GM19351 (cell line): ENCODE measurements around the gene SS18L1.

Experiments
- ATAC-seq: cut with Tn5 transposase; IDR thresholded peaks from one replicate; pipeline ENCODE4 v1.9.1; 2021; ENCODE audit warnings: mild to moderate bottlenecking, moderate library complexity; ENCODE audit not compliant: unreplicated experiment

The SS18L1 gene

GRCh38 chr20:62168890-62169435 is 25.4 kb downstream of the SS18L1 start:
- no peak for ATAC-seq

GRCh38 chr20:62170536-62170935 is 27.0 kb downstream of the SS18L1 start:
- ATAC-seq = no peak

- no peak for ATAC-seq
Measured at GRCh38 chr20:62171245-62171644, 27.7 kb downstream of the SS18L1 start.

GRCh38 chr20:62172666-62173065 is 29.1 kb downstream of the SS18L1 start:
- ATAC-seq = no peak

- ATAC-seq = no peak
Measured at GRCh38 chr20:62174021-62174804, 30.6 kb downstream of the SS18L1 start.

- ATAC-seq = no peak
Measured at GRCh38 chr20:62174870-62175624, 31.5 kb downstream of the SS18L1 start.

- no peak for ATAC-seq
Measured at GRCh38 chr20:62175711-62176110, 32.1 kb downstream of the SS18L1 start.

- ATAC-seq = no peak
Measured at GRCh38 chr20:62176866-62177265, 33.3 kb downstream of the SS18L1 start.

GRCh38 chr20:62177307-62177706 is 33.7 kb downstream of the SS18L1 start:
- no peak for ATAC-seq

GRCh38 chr20:62178316-62179161 is 35.0 kb downstream of the SS18L1 start:
- no peak for ATAC-seq

- ATAC-seq = no peak
Measured at GRCh38 chr20:62179162-62179504, 35.6 kb downstream of the SS18L1 start.

GRCh38 chr20:62181808-62182207 is 38.2 kb downstream of the SS18L1 start:
- no peak for ATAC-seq

- ATAC-seq = peak; percentile 92
Measured at GRCh38 chr20:62182469-62183425, 39.2 kb downstream of the SS18L1 start, which contains the start of gene MTG2. Gene MTG2, plus strand, starts transcription at chr20:62183028. Its CDS starts 10,393 bp downstream, at chr20:62193421.

GRCh38 chr20:62183426-62184142 is 40.0 kb downstream of the SS18L1 start:
- ATAC-seq = no peak

GRCh38 chr20:62186096-62186426 is 42.5 kb downstream of the SS18L1 start:
- no peak for ATAC-seq

- no peak for ATAC-seq
Measured at GRCh38 chr20:62186887-62187866, 43.6 kb downstream of the SS18L1 start.

- no peak for ATAC-seq
Measured at GRCh38 chr20:62190639-62191411, 47.3 kb downstream of the SS18L1 start.
